Measurements from ENCODE around the gene SLC44A1. TPM values are rescaled to one million over a fixed set of nuclear protein-coding genes. Genes with fewer than 3 reads are reported as not detected.

The SLC44A1 gene
- total and polyA plus RNA-seq, 2 of the 13 experiments (the other 11 are each of a cell fraction or from before 2014, with no cell fraction given) = 21.4 to 40.8 TPM

DNA sequence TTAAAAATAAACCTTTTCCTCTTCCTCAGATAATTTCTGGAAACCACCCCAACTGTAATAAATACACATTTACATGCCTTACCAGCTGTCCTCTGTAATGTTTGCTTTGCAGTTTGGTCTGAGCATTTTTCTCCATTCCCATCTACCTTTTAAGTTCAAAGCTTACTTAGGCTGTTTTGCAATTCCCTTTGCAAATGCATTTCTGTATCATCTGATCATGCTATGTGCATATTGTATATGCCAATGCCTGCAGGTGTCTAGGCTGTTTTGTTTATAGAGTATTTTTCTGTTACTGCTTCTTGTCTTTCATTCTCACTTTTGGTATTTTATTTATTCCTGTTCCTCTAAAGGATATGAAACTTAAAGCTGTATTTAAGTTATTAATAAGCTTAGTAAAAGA lies 86.3 kb downstream of the SLC44A1 start (continued):
- no peak for TF ChIP-seq HNRNPL (IDR thresholded peaks at IDR 0.05; ENCODE audit: low read depth, low read length)
- TF ChIP-seq DPF2 (CRISPR knock-in tag; IDR thresholded peaks at IDR 0.05; ENCODE audit: borderline replicate concordance, low read depth) = peak; percentile 63
- TF ChIP-seq, protein P1, sequence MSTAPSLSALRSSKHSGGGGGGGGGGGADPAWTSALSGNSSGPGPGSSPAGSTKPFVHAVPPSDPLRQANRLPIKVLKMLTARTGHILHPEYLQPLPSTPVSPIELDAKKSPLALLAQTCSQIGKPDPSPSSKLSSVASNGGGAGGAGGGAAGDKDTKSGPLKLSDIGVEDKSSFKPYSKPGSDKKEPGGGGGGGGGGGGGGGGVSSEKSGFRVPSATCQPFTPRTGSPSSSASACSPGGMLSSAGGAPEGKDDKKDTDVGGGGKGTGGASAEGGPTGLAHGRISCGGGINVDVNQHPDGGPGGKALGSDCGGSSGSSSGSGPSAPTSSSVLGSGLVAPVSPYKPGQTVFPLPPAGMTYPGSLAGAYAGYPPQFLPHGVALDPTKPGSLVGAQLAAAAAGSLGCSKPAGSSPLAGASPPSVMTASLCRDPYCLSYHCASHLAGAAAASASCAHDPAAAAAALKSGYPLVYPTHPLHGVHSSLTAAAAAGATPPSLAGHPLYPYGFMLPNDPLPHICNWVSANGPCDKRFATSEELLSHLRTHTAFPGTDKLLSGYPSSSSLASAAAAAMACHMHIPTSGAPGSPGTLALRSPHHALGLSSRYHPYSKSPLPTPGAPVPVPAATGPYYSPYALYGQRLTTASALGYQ (CRISPR knock-in tag; IDR thresholded peaks at IDR 0.05) = 0 out of 2 replicates have a peak, but pooled peaks have one; percentile 31
- TF ChIP-seq SNAPC2 (CRISPR knock-in tag; IDR thresholded peaks at IDR 0.05) = 0 out of 2 replicates have a peak, but pooled peaks have one; percentile 43
- no peak for TF ChIP-seq DNMT1 (CRISPR knock-in tag; IDR thresholded peaks at IDR 0.05)
- TF ChIP-seq ZNF292 (CRISPR knock-in tag; IDR thresholded peaks at IDR 0.05; ENCODE audit: borderline replicate concordance, low read depth) = no peak
- TF ChIP-seq, protein P2, sequence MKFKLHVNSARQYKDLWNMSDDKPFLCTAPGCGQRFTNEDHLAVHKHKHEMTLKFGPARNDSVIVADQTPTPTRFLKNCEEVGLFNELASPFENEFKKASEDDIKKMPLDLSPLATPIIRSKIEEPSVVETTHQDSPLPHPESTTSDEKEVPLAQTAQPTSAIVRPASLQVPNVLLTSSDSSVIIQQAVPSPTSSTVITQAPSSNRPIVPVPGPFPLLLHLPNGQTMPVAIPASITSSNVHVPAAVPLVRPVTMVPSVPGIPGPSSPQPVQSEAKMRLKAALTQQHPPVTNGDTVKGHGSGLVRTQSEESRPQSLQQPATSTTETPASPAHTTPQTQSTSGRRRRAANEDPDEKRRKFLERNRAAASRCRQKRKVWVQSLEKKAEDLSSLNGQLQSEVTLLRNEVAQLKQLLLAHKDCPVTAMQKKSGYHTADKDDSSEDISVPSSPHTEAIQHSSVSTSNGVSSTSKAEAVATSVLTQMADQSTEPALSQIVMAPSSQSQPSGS (CRISPR knock-in tag; IDR thresholded peaks at IDR 0.05) = peak; percentile 37; the same call in 1 of the 2 replicates
- peak; percentile 86 for TF ChIP-seq HMG20A (CRISPR knock-in tag; IDR thresholded peaks at IDR 0.05; ENCODE audit: borderline replicate concordance)
- 0 out of 2 replicates have a peak, but pooled peaks have one; percentile 23 for TF ChIP-seq ZNF205 (CRISPR knock-in tag; IDR thresholded peaks at IDR 0.05)
- TF ChIP-seq FOXK1 (CRISPR knock-in tag; IDR thresholded peaks at IDR 0.05; ENCODE audit: borderline replicate concordance, low read depth) = peak; percentile 21; the same call in 1 of the 2 replicates
- TF ChIP-seq, protein P3, sequence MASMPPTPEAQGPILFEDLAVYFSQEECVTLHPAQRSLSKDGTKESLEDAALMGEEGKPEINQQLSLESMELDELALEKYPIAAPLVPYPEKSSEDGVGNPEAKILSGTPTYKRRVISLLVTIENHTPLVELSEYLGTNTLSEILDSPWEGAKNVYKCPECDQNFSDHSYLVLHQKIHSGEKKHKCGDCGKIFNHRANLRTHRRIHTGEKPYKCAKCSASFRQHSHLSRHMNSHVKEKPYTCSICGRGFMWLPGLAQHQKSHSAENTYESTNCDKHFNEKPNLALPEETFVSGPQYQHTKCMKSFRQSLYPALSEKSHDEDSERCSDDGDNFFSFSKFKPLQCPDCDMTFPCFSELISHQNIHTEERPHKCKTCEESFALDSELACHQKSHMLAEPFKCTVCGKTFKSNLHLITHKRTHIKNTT (CRISPR knock-in tag; IDR thresholded peaks at IDR 0.05) = no peak
- TF ChIP-seq, protein P4, sequence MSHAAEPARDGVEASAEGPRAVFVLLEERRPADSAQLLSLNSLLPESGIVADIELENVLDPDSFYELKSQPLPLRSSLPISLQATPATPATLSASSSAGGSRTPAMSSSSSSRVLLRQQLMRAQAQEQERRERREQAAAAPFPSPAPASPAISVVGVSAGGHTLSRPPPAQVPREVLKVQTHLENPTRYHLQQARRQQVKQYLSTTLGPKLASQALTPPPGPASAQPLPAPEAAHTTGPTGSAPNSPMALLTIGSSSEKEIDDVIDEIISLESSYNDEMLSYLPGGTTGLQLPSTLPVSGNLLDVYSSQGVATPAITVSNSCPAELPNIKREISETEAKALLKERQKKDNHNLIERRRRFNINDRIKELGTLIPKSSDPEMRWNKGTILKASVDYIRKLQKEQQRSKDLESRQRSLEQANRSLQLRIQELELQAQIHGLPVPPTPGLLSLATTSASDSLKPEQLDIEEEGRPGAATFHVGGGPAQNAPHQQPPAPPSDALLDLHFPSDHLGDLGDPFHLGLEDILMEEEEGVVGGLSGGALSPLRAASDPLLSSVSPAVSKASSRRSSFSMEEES (CRISPR knock-in tag; IDR thresholded peaks at IDR 0.05) = peak; percentile 71
- no peak for TF ChIP-seq ZNF263 (CRISPR knock-in tag; IDR thresholded peaks at IDR 0.05)
- TF ChIP-seq SRF (IDR thresholded peaks at IDR 0.05; ENCODE audit: low read depth, low read length) = 0 out of 2 replicates have a peak, but pooled peaks have one; percentile 5
- TF ChIP-seq ZFAT (CRISPR knock-in tag; conservative IDR thresholded peaks at IDR 0.05) = peak; percentile 97
- TF ChIP-seq ZSCAN30 (CRISPR knock-in tag; IDR thresholded peaks at IDR 0.05) = no peak
- TF ChIP-seq ISL2 (CRISPR knock-in tag; IDR thresholded peaks at IDR 0.05) = peak; percentile 76
- TF ChIP-seq ZNF737 (CRISPR knock-in tag; IDR thresholded peaks at IDR 0.05; ENCODE audit: borderline replicate concordance) = no peak
- peak; percentile 59; the same call in 1 of the 2 replicates for TF ChIP-seq FOXJ3 (CRISPR knock-in tag; IDR thresholded peaks at IDR 0.05; ENCODE audit: borderline replicate concordance)
- TF ChIP-seq EEA1 (CRISPR knock-in tag; IDR thresholded peaks at IDR 0.05; ENCODE audit: borderline replicate concordance) = no peak
- TF ChIP-seq SOX13 (IDR thresholded peaks at IDR 0.05) = no peak
- peak in 1 of 2 experiments; percentile 67; a peak in 1 of 4 replicates for TF ChIP-seq SOX13 (CRISPR knock-in tag; conservative IDR thresholded peaks at IDR 0.05 in 1 of 2, IDR thresholded peaks at IDR 0.05 in 1 of 2)
- no peak for TF ChIP-seq JUNB (CRISPR knock-in tag; IDR thresholded peaks at IDR 0.05; ENCODE audit: borderline replicate concordance)
- 0 out of 2 replicates have a peak, but pooled peaks have one; percentile 3 for TF ChIP-seq SMC3 (IDR thresholded peaks at IDR 0.05; ENCODE audit: low read length)
- TF ChIP-seq FOXA1 (IDR thresholded peaks at IDR 0.05) = no peak
- TF ChIP-seq FOXA1 (CRISPR knock-in tag; IDR thresholded peaks at IDR 0.05) = peak; percentile 16; the same call in 1 of the 2 replicates
- no peak for TF ChIP-seq ZNF33A (CRISPR knock-in tag; IDR thresholded peaks at IDR 0.05; ENCODE audit: borderline replicate concordance)
